Left lobe of liver (tissue), 2 donors: ENCODE measurements around the gene PSMA1. TPM values are rescaled to one million over a fixed set of nuclear protein-coding genes. Genes with fewer than 3 reads are reported as not detected.
A peak's percentile ranks its signal among the peaks of the same experiment; 100 is the strongest.
"Not testable (repeated sequence)": the region's sequence is repeated elsewhere in the genome, so short reads cannot be mapped to it uniquely, and the experiment has no call there.

Experiments used
- ATAC-seq: fragments of 200-7000 bp; cut with Tn5 transposase; one replicate; pipeline ENCODE4 v1.9.1; 2020; ENCODE audit warnings: mild to moderate bottlenecking, moderate library complexity
- DNase-seq: peaks from one replicate; pipeline ENCODE4 v3.0.0-alpha.2; 2020; ENCODE audit warnings: low spot score
- total RNA-seq: library from RNA; stranded (reverse); gene quantifications from one replicate; pipeline ENCODE4 v1.2.1, GENCODE V29; 2021
- donor health status: DM: no; HTN: no; CAD: no; lungs with moderate emphysema.
- donor health status: DM: no; HTN: yes; CAD: no.

Gene PSMA1
- 63.9 TPM for total RNA-seq

DNA sequence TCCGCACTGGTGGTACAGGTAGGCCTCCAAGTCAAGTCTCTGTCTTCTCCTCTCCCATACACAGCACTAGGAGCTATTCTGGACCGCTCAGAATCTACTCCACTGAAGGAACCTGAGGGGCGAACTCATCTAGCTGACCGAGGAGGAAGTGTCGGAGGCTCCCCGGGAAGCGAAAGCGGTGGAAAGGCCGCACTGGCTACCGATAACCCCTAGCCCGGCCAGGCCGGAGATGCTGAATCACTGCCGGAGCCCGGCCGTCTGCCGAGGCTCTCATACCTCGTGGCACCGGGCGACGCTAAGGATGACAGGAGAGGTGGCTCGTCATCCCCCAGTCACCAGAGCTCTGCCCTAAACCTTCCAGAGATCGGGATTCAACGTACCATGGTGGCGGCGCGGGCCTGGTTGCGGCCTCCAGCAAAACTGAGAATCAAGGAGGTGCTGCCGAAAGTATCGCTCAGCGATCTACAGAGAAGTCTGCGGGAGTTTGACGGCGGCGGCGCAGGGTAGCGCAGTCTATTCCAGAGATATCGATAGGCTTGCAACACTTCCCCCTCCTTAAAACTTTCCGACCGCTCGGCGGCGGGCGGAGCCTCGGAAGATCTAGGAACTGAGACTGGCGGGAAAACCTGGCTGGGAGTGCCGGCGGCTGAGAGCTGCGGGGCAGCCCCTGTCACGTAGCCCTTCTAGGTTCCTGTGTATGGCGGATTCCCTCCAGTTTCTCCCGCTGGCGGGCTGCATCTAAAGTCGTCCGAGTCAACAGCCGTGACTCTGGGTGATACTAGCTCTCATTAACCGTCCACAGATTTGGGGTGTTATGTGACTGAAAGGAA lies at the start of gene PSMA1:
Gene PSMA1 (minus strand): TSS at position 470 of the 830 bp plus-strand sequence. CDS start 87 bp downstream, at position 383.
- DNase-seq (peak; percentile 95), ATAC-seq (peak; percentile 95)

DNA sequence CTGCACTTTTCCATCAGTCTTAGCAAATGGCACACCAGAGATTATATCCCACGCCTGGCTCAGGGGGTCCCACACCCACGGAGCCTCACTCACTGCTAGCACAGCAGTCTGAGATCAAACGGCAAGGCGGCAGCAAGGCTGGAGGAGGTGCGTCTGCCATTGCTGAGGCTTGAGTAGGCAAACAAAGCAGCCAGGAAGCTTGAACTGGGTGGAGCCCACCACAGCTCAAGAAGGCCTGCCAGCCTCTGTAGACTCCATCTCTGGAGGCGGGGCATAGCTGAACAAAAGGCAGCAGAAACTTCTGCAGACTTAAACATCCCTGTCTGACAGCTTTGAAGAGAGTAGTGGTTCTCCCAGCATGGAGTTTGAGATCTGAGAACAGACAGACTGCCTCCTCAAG lies 49.3 kb upstream of the PSMA1 start:
- DNase-seq, ATAC-seq: not testable (repeated sequence)

DNA sequence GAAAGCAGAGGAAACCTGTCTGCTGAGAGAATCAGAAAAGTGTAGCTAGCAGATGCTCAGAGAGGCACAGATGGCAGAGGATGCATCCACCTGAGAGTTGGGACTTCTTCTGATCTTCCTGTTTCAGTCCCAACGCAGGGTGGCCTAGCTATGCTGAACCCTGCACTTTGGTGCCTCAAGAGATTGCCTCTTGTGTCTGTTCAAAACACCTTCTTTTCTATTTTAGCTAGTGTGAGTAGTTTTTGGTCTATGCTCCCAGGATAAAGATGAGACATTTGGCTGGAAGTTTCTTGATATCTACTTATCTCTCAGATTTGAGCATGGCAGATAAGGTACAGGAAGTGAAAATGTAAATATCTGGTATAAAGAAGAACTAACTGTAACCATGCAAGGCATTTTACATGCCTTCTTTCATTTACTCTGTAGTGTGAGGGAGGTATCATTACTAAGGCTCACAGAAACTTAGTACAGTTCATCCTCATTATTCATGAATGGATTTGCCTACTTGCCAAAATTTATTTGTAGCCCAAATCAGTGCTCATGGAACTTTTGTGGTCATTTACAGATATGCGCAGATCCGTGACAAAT lies 47.0 kb upstream of the PSMA1 start:
- no peak for DNase-seq
- ATAC-seq, result peak; percentile 54

DNA sequence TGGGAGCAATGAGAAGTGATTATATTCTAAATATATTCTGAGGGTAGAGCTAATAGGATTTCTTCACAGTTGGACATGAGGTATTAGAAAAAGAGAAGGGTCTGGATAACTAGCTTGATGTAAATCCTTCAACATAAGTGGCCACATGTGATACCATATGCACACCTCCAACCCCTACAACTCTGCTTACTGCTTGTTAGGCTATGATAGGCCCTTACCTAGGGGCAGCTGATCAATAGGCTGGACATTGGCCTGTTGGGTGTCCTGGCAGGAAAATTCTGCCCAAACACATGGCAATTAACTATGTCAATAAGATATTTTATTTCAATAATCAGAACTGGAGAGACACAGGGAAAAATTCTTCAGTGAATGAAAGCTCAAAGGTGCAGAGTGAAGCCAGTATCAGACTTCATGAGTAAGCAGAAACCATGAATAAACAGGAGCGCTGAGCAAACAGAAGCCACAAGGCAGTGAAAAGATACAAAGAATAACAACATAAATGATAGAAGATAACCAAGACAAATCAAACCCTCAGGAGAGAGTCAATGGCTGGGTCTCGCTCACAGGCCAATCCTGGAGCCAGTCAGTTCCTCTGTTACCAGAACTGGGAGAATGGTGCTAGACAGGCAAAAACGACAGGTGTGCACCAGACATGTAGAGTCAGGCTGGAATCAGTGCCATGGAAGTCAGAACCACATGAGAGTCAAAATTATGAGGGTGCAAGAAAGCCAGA lies 46.3 kb upstream of the PSMA1 start:
- DNase-seq, result no peak
- peak; percentile 93 for ATAC-seq

DNA sequence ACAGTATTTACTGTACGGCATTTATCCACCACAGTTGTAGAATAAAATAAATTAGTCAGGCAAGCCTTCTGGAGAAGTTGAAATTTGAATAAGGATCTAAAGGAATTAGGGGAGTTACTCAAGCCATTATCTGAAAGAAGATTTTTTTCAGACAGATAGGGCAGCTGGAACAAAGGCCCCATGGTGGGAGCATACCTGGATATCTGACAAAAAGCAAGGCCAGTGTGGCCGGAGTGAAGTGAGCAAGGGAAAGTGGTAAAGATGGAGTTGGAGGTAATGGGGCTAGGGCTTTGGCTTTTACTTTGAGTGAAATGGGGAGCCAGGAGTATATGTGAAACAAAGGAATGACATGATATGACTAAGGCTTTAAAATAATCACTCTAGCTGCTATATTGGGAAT lies 45.7 kb upstream of the PSMA1 start:
- DNase-seq, result no peak
- ATAC-seq, result no peak

DNA sequence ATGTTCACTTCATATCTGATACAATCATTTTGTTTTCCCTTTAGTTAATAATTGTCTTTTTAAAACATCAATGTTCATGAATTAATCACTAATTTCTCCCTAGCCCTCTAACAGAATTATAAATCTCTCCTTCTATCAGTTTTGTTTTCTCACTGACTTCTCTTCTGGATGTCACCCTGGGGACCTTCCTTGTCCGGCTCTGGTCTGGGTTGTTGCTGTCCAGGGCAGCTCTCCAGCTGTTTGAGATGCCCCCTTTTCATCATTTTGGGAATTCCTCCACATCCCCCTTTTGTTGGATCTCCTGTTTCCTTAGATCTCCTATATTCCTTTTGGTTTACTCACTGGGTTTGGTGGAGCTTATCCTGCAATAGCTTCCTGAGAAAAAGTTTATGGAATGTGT lies 35.6 kb upstream of the PSMA1 start:
- peak; percentile 32 for ATAC-seq
- DNase-seq, result no peak

DNA sequence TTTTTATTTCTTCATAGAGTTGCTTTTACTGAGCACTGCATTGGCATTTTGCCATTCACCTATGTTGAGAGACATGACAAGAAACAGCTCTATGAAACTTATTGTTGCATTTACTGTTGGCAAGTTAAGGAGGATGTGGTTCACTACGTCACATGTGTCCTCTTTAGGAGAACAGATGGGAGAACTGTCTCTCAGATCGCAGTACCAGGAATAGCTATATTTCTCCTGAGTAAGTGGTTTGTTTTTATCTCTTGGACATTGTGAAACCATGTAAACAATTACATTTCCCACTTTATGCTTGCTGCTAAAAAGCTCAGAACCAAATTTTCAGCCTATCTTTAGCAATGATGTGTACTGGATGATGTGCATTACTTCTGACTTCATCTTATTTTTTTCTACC lies 34.8 kb upstream of the PSMA1 start:
- ATAC-seq (peak; percentile 74), DNase-seq (no peak)

DNA sequence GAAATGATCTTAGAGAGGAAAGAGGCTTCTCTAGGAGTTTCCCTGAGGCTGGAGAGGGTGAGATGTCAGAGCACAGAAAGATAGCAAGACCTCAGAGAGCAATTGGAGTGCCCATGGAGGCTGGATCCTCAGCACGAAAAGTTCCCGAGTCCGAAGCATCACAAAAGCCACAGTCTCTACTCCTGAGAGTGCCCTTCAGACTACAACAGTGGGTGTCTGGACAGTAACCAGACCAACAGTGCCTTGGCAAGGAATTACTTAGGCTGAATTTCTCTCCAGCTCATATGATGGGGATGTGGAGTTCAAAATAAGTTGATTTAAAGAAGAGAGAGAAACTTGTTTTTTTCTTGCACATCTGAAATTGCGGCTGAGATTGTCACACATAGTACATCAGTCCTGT lies 31.9 kb upstream of the PSMA1 start:
- DNase-seq (no peak), ATAC-seq (no peak)

DNA sequence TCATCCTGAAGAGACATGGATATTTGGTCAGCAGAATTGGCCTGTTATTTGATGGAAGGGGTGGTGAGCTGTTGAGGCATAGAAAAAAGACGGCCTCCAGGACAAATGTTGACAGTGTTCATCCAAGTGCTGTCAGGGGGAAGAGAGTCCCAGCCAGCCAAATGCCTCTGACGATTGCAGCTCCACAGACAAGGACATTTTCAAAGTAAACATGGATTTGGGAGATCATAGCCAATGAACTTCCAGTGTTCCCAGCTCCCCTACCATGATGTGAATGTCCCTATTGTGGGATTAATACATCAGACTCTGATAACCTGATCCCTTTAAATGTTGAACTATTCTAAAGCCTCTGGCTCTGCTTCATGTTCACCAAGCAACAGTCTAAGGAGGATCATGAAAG lies 31.2 kb upstream of the PSMA1 start:
- ATAC-seq (peak; percentile 71), DNase-seq (no peak)

DNA sequence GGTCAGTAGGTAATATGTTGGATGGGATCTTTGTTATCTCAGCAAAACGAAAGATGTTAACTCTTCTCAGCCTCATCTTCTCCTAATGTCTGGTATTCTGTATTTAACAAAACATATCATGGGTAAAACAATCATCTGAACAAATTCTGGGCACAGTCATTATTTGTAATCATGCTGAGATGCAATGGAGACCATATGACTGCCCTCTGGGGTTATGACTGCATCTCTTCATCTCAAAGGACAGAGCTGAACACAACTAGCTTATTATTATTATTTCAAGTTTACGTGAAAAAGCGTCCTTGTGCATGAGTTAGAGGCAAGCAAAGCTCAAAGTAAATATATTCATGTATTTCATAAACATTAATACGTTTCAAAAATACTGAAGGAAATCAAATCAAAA lies 29.7 kb upstream of the PSMA1 start:
- DNase-seq (no peak), ATAC-seq (no peak)

DNA sequence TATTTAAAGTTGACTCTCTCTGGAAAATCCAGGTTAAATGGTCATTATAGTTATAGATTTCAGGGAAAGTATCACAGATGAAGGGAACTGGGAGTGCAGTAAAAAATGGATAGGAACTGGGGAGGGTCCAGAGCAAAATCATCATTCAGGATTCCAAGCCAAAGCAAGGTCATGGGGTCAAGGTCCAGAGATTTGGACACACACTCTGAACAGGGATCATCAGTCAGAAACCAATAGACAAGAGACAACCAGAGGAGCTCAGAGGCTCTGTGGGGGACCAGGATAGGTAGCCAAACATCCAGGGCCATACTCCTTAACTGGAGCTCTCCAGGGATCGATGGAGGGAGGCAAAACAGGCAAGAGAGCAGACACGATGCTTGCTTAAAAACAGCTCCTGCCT lies 27.3 kb upstream of the PSMA1 start:
- ATAC-seq (peak; percentile 69), DNase-seq (no peak)

DNA sequence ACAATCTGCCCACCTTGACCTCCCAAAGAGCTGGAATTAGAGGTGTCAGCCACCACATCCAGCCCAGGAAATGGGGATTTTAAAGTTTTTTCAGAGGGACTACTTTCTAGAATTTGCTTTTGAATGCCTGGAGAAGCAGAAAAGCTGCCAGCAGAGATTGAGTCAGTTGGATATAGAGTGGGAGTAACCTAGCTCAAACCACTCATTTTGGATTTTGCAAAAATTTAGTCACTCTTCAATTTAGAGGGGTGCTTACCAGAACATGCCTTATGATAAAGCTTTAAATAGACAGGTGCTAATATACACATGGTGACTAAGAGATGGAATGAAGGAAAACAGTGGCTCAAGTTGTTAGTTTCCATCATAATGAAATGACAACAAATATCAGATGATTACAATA lies 26.5 kb upstream of the PSMA1 start:
- no peak for ATAC-seq
- DNase-seq, result no peak

DNA sequence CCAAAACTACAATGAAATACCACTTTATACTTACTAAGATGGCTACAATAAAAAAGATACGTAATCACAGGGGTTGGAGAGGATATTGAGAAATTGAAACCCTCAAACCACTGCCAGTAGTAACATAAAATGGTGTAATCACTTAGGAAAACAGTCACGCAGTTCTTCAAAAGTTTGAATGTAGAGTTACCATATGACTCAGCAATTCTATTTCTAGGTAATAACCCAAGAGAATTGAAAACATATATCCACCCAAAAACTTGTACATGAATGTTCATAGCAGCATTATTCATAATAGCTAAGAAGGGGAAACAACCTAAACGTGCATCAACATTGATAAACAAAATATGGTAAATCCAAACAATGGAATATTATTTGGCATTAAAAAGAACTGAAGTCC lies 24.4 kb upstream of the PSMA1 start:
- no peak for ATAC-seq

DNA sequence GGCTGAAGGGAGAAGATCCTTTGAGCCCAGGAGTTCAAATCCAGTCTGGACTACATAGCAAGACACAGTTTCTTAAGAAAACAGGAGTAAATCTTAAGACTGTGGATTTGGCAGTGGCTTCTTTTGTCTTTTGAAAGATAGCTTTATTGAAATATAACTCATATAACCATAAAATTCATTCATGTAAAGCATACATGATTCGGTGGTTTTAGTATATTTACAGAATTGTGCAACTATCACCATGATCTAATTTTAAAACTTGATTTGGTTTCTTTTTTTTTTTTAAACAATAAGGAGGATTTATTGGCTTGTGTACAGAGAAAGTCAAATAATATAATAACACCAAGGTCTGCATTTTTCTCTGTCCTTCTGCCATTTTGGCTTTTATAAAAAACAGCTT lies 23.1 kb upstream of the PSMA1 start:
- no peak for DNase-seq
- ATAC-seq, result no peak

More for the DNA sequence above, 24.4 kb upstream of the PSMA1 start:
- DNase-seq, result no peak

DNA sequence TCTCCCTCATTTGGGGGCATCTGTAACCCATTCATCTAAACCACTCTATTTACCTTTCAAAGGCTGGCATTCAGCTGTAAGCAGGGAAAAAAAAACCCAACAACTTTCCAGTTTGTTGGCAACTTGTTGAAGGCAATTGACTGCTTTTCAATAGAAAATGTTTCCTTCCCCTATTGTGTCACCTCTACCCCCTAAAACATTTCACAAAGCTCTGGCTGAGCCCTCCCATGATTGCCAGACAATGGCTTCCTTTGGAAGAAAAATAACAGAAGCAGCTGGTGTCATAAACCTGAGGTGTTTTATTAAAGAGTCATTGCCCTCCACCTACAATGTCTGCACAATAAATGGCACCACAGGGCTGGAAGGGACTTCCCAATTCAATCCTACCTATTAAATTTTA lies 22.1 kb upstream of the PSMA1 start:
- ATAC-seq (no peak), DNase-seq (no peak)

DNA sequence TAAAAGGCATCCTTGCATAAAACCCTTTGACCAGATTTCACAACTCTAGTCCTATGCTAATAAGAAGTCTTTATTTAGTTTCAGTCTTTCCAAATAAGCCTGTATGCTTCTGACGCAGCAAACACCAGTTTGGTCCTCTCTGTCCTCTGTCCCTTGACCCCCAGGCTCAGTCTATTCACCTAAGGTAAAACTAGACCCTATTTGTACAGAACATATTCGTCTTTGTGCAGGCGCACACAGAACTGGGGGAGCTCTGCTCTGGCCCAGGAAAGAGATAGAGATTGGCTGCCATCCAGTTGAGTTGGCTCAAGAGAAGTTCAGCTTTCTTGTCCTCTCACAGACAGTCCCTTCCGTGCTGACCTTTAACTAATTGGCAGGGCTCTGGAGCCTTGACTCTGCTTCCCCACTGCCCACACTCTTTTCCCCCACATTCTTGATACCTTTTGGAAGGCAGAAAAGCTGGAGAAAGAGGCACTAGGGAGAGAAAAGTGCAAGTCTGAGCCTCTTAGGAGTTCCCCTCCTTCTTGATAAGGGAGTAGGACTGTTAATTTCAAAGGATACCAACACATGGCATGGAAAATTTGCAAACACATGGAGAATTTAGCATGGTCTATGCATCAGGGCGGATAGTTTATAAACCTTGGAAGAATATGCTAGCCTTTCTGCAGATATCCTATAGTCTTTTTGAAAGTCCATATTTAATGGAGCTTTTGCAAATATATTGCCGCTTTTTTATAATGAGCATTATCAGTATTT lies 21.2 kb upstream of the PSMA1 start:
- ATAC-seq, result peak; percentile 83

DNA sequence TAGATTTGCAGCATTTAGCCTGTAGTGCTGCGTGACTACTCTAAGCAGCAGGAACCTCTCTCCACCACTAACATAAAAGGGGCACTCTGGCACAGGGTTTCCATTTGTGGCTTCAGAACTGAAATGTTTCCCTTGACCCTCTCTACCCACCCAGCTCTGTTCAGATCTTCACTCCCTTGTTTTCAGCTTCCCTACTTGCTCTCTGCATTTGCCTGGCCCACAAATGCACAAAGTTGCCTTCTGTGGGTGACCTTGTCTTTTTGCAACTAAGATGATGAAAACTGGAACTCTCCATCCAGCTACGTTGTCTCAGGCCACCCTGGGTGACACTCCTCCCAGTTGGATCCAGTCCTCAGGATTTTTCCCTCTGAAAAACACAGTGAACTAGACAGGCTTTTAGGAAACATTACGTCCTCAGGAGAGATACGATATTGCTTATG lies 19.8 kb upstream of the PSMA1 start:
- peak; percentile 77 for DNase-seq
- peak; percentile 73 for ATAC-seq

More for the DNA sequence above, 21.2 kb upstream of the PSMA1 start:
- peak; percentile 90 for DNase-seq

DNA sequence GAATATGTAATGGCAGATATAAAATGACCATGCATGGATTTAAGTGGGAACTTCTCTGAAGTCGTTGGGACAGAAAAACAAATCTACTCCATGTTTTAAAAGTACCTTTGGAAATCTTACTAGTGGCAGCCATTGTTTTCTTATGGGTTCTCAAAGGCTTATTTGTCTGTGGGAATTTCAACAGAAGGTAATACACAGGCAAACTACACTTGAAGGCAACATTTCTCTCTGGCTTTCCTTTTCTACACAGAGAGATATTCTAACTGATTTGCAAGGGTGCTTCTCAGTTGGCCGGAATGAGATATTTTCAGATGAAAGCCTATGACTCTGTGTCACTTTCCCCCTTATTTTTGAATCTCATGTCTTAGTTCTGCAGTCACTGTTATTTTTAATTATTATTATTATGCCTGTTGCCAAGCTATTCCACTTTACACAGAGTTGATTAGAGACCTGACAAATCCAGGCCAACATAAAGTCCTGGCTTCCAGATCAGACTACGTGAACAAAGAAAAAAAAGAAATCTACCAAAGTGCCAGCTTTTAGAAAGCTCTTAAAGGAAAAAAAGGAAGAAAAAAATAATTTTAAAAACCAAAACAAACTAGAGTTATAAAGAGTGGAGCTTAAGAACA lies 18.9 kb upstream of the PSMA1 start:
- no peak for DNase-seq
- no peak for ATAC-seq

DNA sequence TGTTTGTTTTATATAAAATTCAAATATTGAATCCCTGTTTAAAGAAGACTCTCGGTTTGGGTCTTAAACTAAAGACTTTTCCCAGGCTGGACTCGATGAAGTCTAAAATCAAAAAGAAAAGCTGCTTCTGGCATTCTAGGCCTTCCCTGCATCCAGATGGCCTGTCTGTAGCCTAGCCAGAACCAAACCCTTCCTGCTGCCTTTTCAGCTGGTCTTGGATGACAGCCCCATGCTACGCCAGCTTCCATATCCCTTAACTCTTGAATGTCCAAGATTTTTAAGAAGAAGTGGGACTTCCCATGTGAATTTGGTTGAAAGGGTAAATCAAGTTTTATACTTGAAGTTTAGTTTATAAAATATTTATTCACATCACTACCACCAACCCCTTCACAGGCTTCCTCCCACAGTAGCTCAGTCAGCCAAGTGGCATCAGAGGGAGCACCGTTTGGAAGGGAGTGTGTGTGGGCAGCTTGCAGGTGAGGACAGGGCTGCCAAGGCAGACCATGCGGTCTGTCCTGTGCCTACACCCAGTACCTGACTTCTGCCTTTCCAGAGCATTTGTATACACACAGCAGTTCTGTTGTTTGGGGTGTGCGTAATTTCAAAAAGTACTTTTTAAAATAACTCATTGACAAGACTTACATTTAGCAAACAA lies 18.2 kb upstream of the PSMA1 start:
- peak; percentile 14 for ATAC-seq
- DNase-seq, result no peak

DNA sequence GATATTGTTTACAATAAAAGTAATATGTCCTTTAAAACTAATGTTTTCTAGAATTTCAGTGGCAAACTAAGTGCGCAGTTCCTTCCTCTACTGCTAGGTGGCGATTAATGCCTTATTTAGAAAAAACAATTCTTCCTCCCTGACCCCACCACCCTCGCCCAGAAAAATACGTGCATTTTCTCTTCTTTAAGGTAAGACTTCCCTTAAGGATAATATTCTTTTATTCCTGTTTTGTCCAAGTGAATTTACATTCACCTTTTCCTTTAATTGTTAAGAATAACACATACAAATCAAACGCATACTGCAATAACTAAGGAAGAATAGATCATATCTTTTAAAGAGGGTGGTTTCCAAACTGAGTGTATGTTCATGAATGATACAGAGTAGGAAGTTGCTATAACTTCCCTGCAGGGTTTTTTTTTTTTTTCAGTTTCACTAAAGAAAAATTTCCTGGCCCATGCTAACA lies 17.0 kb upstream of the PSMA1 start:
- ATAC-seq (peak; percentile 36), DNase-seq (no peak)
